Stimulated activated CD4-positive, alpha-beta T cell treated with anti-CD3 and anti-CD28 coated beads, TNF-alpha, amount 100 ng/mL, for 4 hours (primary cell): ENCODE data around the gene PAMR1.
"Not testable (repeated sequence)": the region's sequence is repeated elsewhere in the genome, so short reads cannot be mapped to it uniquely, and the experiment has no call there.

Experiments used
- DNase-seq, 3 experiments: peaks; one replicate each; pipeline ENCODE4 v3.0.0-alpha.2; 2020; ENCODE audit warnings: low read depth in 3 of 3

PAMR1 gene

DNA sequence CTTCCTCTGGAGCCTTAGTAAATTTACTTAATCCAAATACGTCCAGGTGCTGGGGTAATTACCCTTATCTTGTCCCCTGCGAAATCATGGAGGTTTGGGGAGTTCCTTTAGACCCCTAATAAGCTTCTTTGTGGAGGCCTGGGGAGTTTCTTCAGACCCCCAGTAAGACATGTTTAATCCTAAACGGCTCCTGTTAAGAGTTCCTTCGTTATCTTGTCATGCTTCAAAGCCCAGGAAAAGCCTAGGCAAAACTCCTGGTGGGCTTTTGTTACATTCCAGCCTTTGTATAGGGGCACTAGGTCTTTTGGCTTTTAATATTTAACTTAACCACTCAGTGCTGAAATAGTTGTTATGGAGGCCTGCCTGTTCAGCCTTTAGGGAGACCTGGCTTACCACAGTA lies 18.1 kb upstream of the PAMR1 start:
- DNase-seq: no peak

GRCh38 chr11:35541621-35542375 lies 16.4 kb upstream of the PAMR1 start:
- no peak for DNase-seq

GRCh38 chr11:35540526-35540925 lies 15.1 kb upstream of the PAMR1 start:
- DNase-seq: no peak

GRCh38 chr11:35539781-35540281 lies 14.4 kb upstream of the PAMR1 start:
- DNase-seq: no peak

DNA sequence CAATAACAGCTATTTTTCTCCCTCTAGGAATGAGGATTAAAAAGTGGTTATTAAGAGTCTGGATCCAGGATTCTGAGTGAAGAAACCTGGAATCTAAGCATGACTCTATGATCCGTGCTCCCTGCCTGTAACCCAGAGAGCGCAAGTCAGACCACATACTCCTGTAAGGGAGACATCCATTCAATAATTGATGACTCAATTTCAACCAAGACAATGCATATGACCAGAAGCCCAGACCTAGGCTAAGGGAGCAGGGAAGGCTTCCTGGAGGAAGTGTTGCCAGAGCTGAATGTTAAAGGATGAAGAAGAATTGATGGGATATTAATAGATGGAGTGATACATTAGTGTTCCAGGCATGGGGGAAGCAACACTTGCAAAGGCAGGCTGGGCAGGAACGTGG lies 13.8 kb upstream of the PAMR1 start:
- no peak for DNase-seq

DNA sequence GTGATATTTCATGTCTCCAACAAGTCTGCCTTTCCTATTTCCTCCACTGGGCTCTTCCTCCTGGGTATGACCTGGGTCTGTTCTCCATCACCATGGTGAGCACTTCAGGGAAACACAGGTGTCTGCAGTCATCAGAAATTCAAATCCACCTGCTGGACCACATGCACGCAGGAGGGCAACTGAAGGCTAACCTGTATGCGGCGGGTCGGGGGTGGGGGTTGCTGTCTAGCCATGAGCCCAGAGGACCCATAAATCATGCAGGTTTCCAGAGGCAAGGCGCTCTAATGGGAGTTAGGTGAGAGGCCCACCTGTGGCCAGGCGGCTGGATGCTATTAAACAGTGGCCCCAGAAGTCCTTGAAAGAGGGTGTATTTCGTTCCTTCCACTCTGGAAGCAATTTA lies 11.1 kb upstream of the PAMR1 start:
- no peak for DNase-seq

GRCh38 chr11:35531246-35531645 lies 5.8 kb upstream of the PAMR1 start:
- DNase-seq: no peak

GRCh38 chr11:35529971-35530495 lies 4.6 kb upstream of the PAMR1 start:
- no peak for DNase-seq

DNA sequence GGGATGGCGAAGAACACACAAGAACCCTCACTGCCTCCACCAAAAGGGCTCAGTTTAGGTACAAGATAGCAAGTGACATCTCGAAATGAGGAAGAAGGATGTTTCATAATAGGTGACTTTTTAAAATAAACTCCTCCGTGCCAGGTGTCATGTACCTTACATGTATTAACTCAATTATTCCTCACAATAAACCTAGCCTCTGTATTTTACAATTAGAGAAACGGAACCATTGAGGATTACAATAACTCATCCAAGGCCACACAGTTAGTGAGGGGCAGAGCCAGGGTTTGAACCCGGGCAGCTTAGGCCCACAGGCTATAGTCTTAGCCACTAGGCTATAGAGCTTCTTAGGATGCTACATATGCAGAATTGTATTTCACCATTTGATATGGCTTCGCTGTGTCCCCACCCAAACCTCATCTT lies 965 bp upstream of the PAMR1 start:
- DNase-seq: no peak

DNA sequence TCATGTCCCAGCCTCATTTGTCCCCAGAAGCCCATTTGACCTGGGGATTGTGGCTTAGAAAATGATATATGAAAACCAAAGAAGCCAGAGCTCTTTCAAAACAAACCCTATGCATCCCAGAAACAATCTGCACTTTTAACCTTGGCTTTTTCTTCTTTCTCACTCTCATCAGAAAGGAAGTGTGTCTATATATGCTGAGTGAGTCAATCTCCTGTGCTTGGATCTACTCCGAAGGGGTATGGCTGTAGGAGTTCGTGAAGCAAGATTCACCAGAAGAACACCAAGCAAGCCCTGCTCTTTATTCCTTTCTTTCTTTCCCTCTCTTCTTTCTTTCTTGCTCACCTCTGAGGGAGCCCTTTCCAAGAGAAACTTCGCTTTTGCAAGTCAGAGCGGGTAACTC lies 636 bp downstream of the PAMR1 start:
- no peak for DNase-seq

- DNase-seq: no peak
These were observed 1.6 kb downstream of the PAMR1 start for GRCh38 chr11:35523861-35524260.

DNA sequence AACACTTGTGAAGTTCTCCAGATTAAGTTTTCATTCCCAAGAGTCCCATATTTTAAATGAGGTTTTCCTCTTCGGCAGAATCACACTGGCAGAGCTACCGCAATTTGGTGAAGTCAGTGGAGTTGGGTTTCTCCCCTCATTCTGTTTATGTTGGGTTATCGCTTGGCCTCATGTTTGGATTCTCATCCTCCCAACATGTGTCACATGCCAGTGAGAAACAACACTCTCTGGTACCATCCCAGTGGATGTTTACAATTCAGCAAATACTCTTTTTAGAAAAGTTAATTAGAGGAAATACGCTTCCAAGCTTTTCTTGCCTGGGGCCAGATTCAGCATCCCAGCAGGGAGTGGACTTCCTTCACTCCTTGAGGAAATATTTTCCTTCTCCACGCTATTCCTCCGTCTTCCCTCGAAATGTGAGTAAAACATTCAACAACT lies 2.1 kb downstream of the PAMR1 start:
- no peak for DNase-seq

GRCh38 chr11:35522091-35522490 lies 3.3 kb downstream of the PAMR1 start:
- not testable (repeated sequence) for DNase-seq

DNA sequence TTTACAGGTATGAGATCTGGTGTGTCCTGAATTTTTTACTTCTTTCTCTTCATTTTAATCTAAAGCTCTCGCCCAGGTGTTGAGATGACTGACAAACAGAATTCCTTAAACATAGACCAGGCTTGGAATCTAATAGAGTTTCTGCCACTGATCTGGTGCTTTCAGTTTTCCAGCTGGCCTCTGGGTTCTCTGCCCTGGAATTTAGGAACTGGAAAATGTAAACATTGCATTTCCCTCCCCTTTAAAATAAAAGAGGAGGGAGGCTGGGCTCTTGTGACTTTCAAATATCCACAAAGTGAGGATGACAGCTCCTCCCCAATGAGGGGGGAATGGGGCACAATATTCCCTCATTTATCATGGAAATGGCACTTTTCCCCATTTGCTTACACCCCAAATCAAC lies 5.0 kb downstream of the PAMR1 start:
- no peak for DNase-seq

DNA sequence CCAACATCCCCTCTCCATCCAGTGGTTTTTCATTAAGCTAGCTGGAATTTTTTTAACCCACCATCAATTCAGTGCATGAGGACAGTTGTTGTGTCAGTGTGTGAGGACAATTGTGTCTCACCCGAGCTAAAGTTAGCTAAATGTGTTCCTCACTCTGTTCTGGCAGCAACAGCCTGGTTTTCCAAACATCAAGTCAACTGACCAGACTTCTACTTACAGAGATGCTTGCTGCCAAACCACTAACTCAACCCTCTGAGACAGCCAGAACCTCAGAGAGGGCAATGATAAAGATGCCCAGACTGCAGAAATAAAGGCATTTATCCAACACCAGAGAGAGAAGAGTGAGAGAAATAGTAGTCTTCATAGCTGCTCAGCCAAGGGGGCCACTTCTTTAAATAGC lies 6.7 kb downstream of the PAMR1 start:
- DNase-seq: no peak

GRCh38 chr11:35517481-35517880 lies 7.9 kb downstream of the PAMR1 start:
- no peak for DNase-seq

DNA sequence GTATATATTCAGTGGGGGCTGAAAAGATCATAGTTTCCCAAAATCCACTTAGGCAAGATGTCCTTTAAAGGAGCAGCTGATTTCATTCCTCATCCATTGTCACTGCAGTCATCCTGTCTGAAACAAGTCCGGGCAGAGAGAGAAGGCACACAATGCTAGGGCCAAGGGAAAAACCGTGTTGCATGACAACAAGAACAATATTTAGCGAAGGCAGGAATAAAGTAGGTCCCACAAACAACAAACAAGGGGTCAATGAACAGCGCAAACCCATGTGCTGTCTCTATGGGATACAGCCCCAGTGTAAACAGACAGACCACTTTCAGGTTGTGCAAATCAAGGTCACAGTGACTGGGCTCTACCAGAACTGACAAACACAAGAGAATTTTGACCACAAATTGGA lies 9.0 kb downstream of the PAMR1 start:
- DNase-seq: no peak

- no peak for DNase-seq
These were observed 10.2 kb downstream of the PAMR1 start for GRCh38 chr11:35515224-35515623.

- no peak for DNase-seq
These were observed 10.9 kb downstream of the PAMR1 start for GRCh38 chr11:35514481-35514880.

DNA sequence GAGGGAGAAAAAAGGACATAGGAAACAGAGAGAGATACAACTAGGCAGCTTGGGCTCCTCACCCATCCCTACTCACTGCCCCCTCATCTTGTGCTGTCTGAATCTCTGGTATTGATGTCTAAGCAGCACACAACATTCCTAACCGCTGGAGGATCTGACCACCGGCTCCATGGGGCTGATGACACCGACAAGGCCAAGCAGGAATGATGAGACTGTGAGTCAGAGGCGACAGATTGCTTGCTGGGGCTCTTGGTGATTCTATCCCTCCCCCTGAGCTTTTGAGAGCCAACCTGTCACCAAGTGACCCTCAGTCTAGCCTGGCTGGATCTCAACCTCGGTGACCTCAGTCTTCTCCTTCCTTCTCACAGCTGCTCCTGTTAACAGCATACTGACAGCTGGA lies 13.8 kb downstream of the PAMR1 start:
- DNase-seq: no peak

- DNase-seq: no peak
These were observed 17.7 kb downstream of the PAMR1 start for GRCh38 chr11:35507688-35508087.

DNA sequence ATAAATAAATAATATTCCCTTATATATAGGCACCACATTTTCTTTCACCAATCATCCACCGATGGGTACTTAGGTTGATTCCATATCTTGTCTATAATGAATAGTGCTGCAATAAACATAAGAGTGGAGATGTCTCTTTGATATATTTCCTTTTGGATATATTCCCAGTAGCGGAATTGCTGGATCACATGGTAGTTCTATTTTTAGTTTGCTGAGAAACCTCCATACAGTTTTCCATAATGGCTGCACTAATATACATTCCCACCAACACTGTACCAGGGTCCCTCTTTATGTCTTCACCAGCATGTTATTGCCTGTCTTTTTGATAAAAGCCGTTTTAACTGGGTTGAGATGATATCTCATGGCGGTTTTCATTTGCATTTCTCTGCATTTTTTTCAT lies 23.6 kb downstream of the PAMR1 start:
- no peak for DNase-seq

- no peak for DNase-seq
These were observed 24.7 kb downstream of the PAMR1 start for GRCh38 chr11:35500744-35501143.

DNA sequence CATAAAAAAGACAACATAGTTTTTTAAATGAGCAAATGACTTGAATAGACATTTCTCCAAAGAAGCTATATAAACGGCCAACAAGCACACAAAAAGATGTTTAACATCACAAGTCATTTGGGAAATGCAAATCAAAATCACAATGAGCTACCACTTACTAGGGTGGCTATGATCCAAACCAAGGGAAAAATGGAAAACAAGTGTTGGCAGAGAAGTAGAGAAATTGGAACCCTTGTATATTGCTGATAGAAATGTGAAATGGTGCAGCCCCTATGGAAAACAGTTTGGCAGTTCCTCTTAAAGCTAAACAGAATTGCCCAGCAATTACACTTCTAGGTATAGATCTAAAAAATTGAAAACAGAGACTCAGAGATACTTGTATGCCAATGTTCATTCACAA lies 29.0 kb downstream of the PAMR1 start:
- no peak for DNase-seq
